HG03196 (cell line): ENCODE measurements around the gene FBXW11.
A peak's percentile ranks its signal among the peaks of the same experiment; 100 is the strongest.
"Not testable (repeated sequence)": the region's sequence is repeated elsewhere in the genome, so short reads cannot be mapped to it uniquely, and the experiment has no call there.

Source experiments
- ATAC-seq: cut with Tn5 transposase; IDR thresholded peaks from one replicate; pipeline ENCODE4 v1.9.1; 2021; ENCODE audit not compliant: unreplicated experiment

Gene FBXW11

GRCh38 chr5:171986772-171987171, 19.7 kb downstream of the FBXW11 start:
- ATAC-seq, result no peak

GRCh38 chr5:171984748-171985419, 21.6 kb downstream of the FBXW11 start:
- no peak for ATAC-seq

- ATAC-seq, result no peak
Measured at GRCh38 chr5:171981847-171982246, 24.6 kb downstream of the FBXW11 start.

GRCh38 chr5:171980792-171981191, 25.6 kb downstream of the FBXW11 start:
- no peak for ATAC-seq

GRCh38 chr5:171979606-171980005, 26.8 kb downstream of the FBXW11 start:
- ATAC-seq, result no peak

GRCh38 chr5:171978519-171978918, 27.9 kb downstream of the FBXW11 start:
- peak; percentile 43 for ATAC-seq

GRCh38 chr5:171978016-171978415, 28.4 kb downstream of the FBXW11 start:
- no peak for ATAC-seq

- not testable (repeated sequence) for ATAC-seq
Measured at GRCh38 chr5:171977244-171977950, 29.0 kb downstream of the FBXW11 start.

GRCh38 chr5:171975877-171976667, 30.4 kb downstream of the FBXW11 start:
- no peak for ATAC-seq

GRCh38 chr5:171975262-171975876, 31.1 kb downstream of the FBXW11 start:
- no peak for ATAC-seq

GRCh38 chr5:171970826-171971225, 35.6 kb downstream of the FBXW11 start:
- ATAC-seq, result no peak

- ATAC-seq, result no peak
Measured at GRCh38 chr5:171969288-171969880, 37.1 kb downstream of the FBXW11 start.

- ATAC-seq, result no peak
Measured at GRCh38 chr5:171968531-171968930, 37.9 kb downstream of the FBXW11 start.

GRCh38 chr5:171966964-171967363, 39.5 kb downstream of the FBXW11 start:
- no peak for ATAC-seq

- ATAC-seq, result no peak
Measured at GRCh38 chr5:171966270-171966669, 40.2 kb downstream of the FBXW11 start.

- ATAC-seq, result no peak
Measured at GRCh38 chr5:171965745-171966144, 40.7 kb downstream of the FBXW11 start.

GRCh38 chr5:171963416-171963815, 43.0 kb downstream of the FBXW11 start:
- no peak for ATAC-seq

- peak; percentile 55 for ATAC-seq
Measured at GRCh38 chr5:171961117-171961516, 45.3 kb downstream of the FBXW11 start.

- ATAC-seq, result peak; percentile 55
Measured at GRCh38 chr5:171957591-171958251, 48.7 kb downstream of the FBXW11 start.

GRCh38 chr5:171956887-171957495, 49.4 kb downstream of the FBXW11 start:
- ATAC-seq, result no peak
